SK-N-SH (cell line): ENCODE measurements around the gene HECTD2. TPM values are rescaled to one million over a fixed set of nuclear protein-coding genes. Genes with fewer than 3 reads are reported as not detected.

ENCODE experiments used
- CTCF ChIA-PET: fragments of 300-600, 350-600 bp; formaldehyde crosslinking; extraction: SDS; loops from one replicate; lab custom pipeline; 2021; lab: Yijun Ruan, JAX
- POLR2A ChIA-PET: fragments of 350-600 bp; sonication (Branson Sonifier 250); formaldehyde crosslinking; extraction: SDS; loops from one replicate; lab custom pipeline; 2020; ENCODE audit warnings: antibody characterized with exemption, inconsistent platforms; lab: Yijun Ruan, JAX
- DNase-seq: peaks from one replicate; pipeline ENCODE4 v3.0.0; 2012
- H2AFZ ChIP-seq: fragments of 200-600 bp; sonication (generic); 2 replicates; pipeline ENCODE4 v1.8.1; 2016; ENCODE audit warnings: antibody characterized with exemption, mild to moderate bottlenecking, low read depth
- H3F3A ChIP-seq: fragments of 200-600 bp; sonication (generic); replicated peaks from 2 replicates; pipeline ENCODE3; 2016; ENCODE audit warnings: antibody characterized with exemption, mild to moderate bottlenecking; ENCODE audit not compliant: insufficient read depth
- H3K27ac ChIP-seq, 2 experiments: fragments of 200-500 bp in 1 of 2; fragments of 200-600 bp in 1 of 2; sonication (Bioruptor generic) in 1 of 2; sonication (generic), shearing (Covaris generic) in 1 of 2; 2 replicates each; pipeline versions ENCODE4 v1.5.1 to v1.6.1; 2014 to 2016; ENCODE audit warnings: low read depth in 2 of 2, inconsistent platforms in 1 of 2, low read length in 1 of 2, mild to moderate bottlenecking in 1 of 2, mixed read lengths in 1 of 2
- H3K27me3 ChIP-seq: fragments of 200-600 bp; sonication (generic), shearing (Covaris generic); 2 replicates; pipeline ENCODE4 v1.6.1; 2016; ENCODE audit warnings: mixed run types; ENCODE audit not compliant: insufficient read depth
- H3K36me3 ChIP-seq, 2 experiments: fragments of 200-500 bp in 1 of 2; fragments of 200-600 bp in 1 of 2; sonication (Bioruptor generic) in 1 of 2; sonication (generic) in 1 of 2; replicated peaks in 1 of 2; 2 replicates each; pipeline versions ENCODE3 to v1.5.1; 2014 to 2016; ENCODE audit warnings: low read length in 1 of 2, mild to moderate bottlenecking in 1 of 2; ENCODE audit not compliant: insufficient read depth in 2 of 2, control insufficient read depth in 1 of 2
- H3K4me1 ChIP-seq, 2 experiments: fragments of 200-500 bp in 1 of 2; fragments of 200-600 bp in 1 of 2; sonication (Bioruptor generic) in 1 of 2; sonication (generic), shearing (Covaris generic) in 1 of 2; 2 replicates each; pipeline versions ENCODE4 v1.5.1 to v1.6.1; 2014 to 2016; ENCODE audit warnings: low read depth in 1 of 2, low read length in 1 of 2, mixed run types in 1 of 2; ENCODE audit not compliant: insufficient read depth in 2 of 2, control insufficient read depth in 1 of 2
- H3K4me2 ChIP-seq: fragments of 200-600 bp; sonication (generic), shearing (Covaris generic); 2 replicates; pipeline ENCODE4 v1.6.1; 2017; ENCODE audit warnings: mixed run types
- H3K4me3 ChIP-seq, 2 experiments: fragments of 200-500 bp in 1 of 2; fragments of 200-600 bp in 1 of 2; sonication (Bioruptor generic) in 1 of 2; sonication (generic), shearing (Covaris generic) in 1 of 2; 2 replicates each; pipeline versions ENCODE4 v1.5.1 to v1.8.1; 2014 to 2016; ENCODE audit warnings: low read depth in 2 of 2, inconsistent platforms in 1 of 2, low read length in 1 of 2, mild to moderate bottlenecking in 1 of 2, mixed read lengths in 1 of 2, moderate library complexity in 1 of 2
- H3K79me2 ChIP-seq: fragments of 200-600 bp; sonication (generic); 2 replicates; pipeline ENCODE4 v1.8.1; 2017; ENCODE audit warnings: mild to moderate bottlenecking; ENCODE audit not compliant: insufficient read depth
- H3K9ac ChIP-seq: fragments of 200-600 bp; sonication (generic); 2 replicates; pipeline ENCODE4 v1.6.1; 2017; ENCODE audit warnings: mixed run types
- H3K9me2 ChIP-seq: fragments of 200-600 bp; sonication (generic); 2 replicates; pipeline ENCODE4 v1.6.1; 2017; ENCODE audit warnings: mixed run types
- H3K9me3 ChIP-seq: fragments of 200-600 bp; sonication (generic); 2 replicates; pipeline ENCODE4 v1.6.1; 2017; ENCODE audit warnings: mixed run types, mild to moderate bottlenecking, moderate library complexity
- H4K20me1 ChIP-seq: fragments of 200-600 bp; sonication (generic); 2 replicates; pipeline ENCODE4 v1.6.1; 2017; ENCODE audit warnings: mild to moderate bottlenecking, mixed run types; ENCODE audit not compliant: insufficient read depth
- CHD2 ChIP-seq: fragments of 150-350 bp; IDR thresholded peaks from 2 replicates; pipeline ENCODE4 v1.6.1; 2018; ENCODE audit warnings: low read length; ENCODE audit not compliant: partially characterized antibody
- EZH2phosphoT487 ChIP-seq: fragments of 200-600 bp; sonication (generic); IDR thresholded peaks from 2 replicates; pipeline ENCODE4 v1.6.1; 2017; ENCODE audit warnings: low read depth, mixed run types, mild to moderate bottlenecking, antibody characterized with exemption, moderate library complexity, borderline replicate concordance
- FOXJ3 ChIP-seq: sonication (generic); formaldehyde crosslinking; IDR thresholded peaks from 2 replicates; pipeline ENCODE4 v1.5.1; 2020; ENCODE audit warnings: mild to moderate bottlenecking, missing genetic modification reagents
- FOXM1 ChIP-seq: IDR thresholded peaks from 2 replicates; pipeline ENCODE4 v1.4.0; 2012; ENCODE audit warnings: low read depth, mild to moderate bottlenecking
- GABPA ChIP-seq: IDR thresholded peaks from 2 replicates; pipeline ENCODE4 v1.4.0; 2012; ENCODE audit warnings: low read depth, mild to moderate bottlenecking
- IRF3 ChIP-seq: fragments of 150-350 bp; IDR thresholded peaks from 2 replicates; pipeline ENCODE4 v1.6.1; 2016; ENCODE audit warnings: mild to moderate bottlenecking, low read depth, low read length
- JUND ChIP-seq: IDR thresholded peaks from 2 replicates; pipeline ENCODE4 v1.4.0; 2012
- MEF2A ChIP-seq: IDR thresholded peaks from 2 replicates; pipeline ENCODE4 v1.4.0; 2012; ENCODE audit warnings: low read depth, borderline replicate concordance
- MXI1 ChIP-seq: IDR thresholded peaks from 2 replicates; pipeline ENCODE4 v1.6.1; 2012; ENCODE audit warnings: mild to moderate bottlenecking, low read depth, low read length, improper control_type of control experiment
- NRF1 ChIP-seq: IDR thresholded peaks from 2 replicates; pipeline ENCODE4 v1.6.1; 2012; ENCODE audit warnings: low read depth, mild to moderate bottlenecking, low read length
- SIN3A ChIP-seq: IDR thresholded peaks from 2 replicates; pipeline ENCODE4 v1.6.1; 2012; ENCODE audit warnings: low read depth, mild to moderate bottlenecking, low read length, moderate library complexity, borderline replicate concordance
- TAF1 ChIP-seq: IDR thresholded peaks from 2 replicates; pipeline ENCODE4 v1.6.1; 2012; ENCODE audit warnings: low read depth, mild to moderate bottlenecking, low read length, moderate library complexity, borderline replicate concordance
- TCF12 ChIP-seq: IDR thresholded peaks from 2 replicates; pipeline ENCODE4 v1.4.0; 2012
- TEAD4 ChIP-seq: IDR thresholded peaks from 2 replicates; pipeline ENCODE4 v1.4.0; 2012; ENCODE audit warnings: mild to moderate bottlenecking, borderline replicate concordance; ENCODE audit not compliant: insufficient read depth
- USF1 ChIP-seq: IDR thresholded peaks from 2 replicates; pipeline ENCODE4 v1.4.0; 2012; ENCODE audit warnings: low read depth, borderline replicate concordance
- USF2 ChIP-seq: fragments of 150-350 bp; IDR thresholded peaks from 2 replicates; pipeline ENCODE4 v1.6.1; 2017; ENCODE audit warnings: antibody characterized with exemption, low read length, low read depth, borderline replicate concordance
- YY1 ChIP-seq: IDR thresholded peaks from 2 replicates; pipeline ENCODE4 v1.4.0; 2012; ENCODE audit warnings: low read depth, mild to moderate bottlenecking
- WGBS: methylation state at CpG from one replicate; pipeline ENCODE4 v1.1.6; 2017; ENCODE audit warnings: low lambda C conversion rate; 5-methylcytosine and 5-hydroxymethylcytosine counted together
- polyA plus RNA-seq, 3 experiments: library from polyadenylated mRNA; depleted of rRNA; stranded (reverse); fragments of >200 nt; gene quantifications; 2 replicates each; pipeline ENCODE4 v1.2.3, GENCODE V29; 2012

HECTD2 gene
- polyA plus RNA-seq, 1 of the 3 experiments (the other 2 are of a cell fraction): 4.1 TPM

- no peaks in the 10 kb centered on the region for H4K20me1 ChIP-seq
- no peak overlapping the region for H3K4me2 ChIP-seq
- POLR2A ChIA-PET: no interaction called here
- H3K9me2 ChIP-seq: no peaks in the 10 kb centered on the region
- TF ChIP-seq FOXJ3: no peak
- TF ChIP-seq FOXM1: no peak
- no peak for TF ChIP-seq JUND
- no peak for TF ChIP-seq CHD2
- no peak for TF ChIP-seq TEAD4
- no peak for TF ChIP-seq EZH2phosphoT487
- TF ChIP-seq, all 33 proteins: peak for 0
- Histone ChIP-seq H3K4me1 (peaks cover 0 to 27% of the 10 kb centered on the region in 2 experiments; a peak in 3 of 4 replicates), H2AFZ (no peak overlapping the region), H3K79me2 (no peaks in the 10 kb centered on the region), H3K36me3 (peaks cover 0 to 4% of the 10 kb centered on the region in 2 experiments), H3K9ac (no peak overlapping the region), H3K4me3 (no peak overlapping the region), H3K9me3 (0 out of 2 replicates have a peak, but pooled peaks cover 3% of the 10 kb centered on the region), H3K27ac (peak overlapping the region; percentile 30 to 85; a peak in 3 of 4 replicates), H3K27me3 (no peaks in the 10 kb centered on the region), H3F3A (peaks cover 25% of the 10 kb centered on the region)
- WGBS: 89% methylated on average over 1 of the region's 1 CpG
- CTCF ChIA-PET: interaction anchor here (0.6 to 1.2 kb wide), 2 partner anchors 39 to 123 kb away, joined by 3 read pairs; no protein-coding TSS in a partner anchor
- DNase-seq: no peak
These were observed 102.3 kb downstream of the HECTD2 start for GRCh38 chr10:91512458-91512857.

- DNase-seq: no peak
- H3K79me2 ChIP-seq: no peaks in the 10 kb centered on the region
- no peaks in the 10 kb centered on the region for H3K9me2 ChIP-seq
- peaks cover 4 to 8% of the 10 kb centered on the region in 2 experiments for H3K36me3 ChIP-seq
- H3K9ac ChIP-seq: peak overlapping the region; percentile 20; the same call in 1 of the 2 replicates
- 87% methylated on average over 2 of the region's 2 CpGs for WGBS
- H4K20me1 ChIP-seq: no peaks in the 10 kb centered on the region
- peaks cover 0 to 27% of the 10 kb centered on the region in 2 experiments; a peak in 3 of 4 replicates for H3K4me1 ChIP-seq
- peak overlapping the region; percentile 29; the same call in 1 of the 2 replicates for H2AFZ ChIP-seq
- CTCF ChIA-PET: interaction anchor here (0.9 to 2.3 kb wide), 6 partner anchors 10 to 399 kb away, joined by 3 to 11 read pairs (median 3); no protein-coding TSS in a partner anchor
- H3F3A ChIP-seq: peaks cover 25% of the 10 kb centered on the region
- no peak for TF ChIP-seq IRF3
- TF ChIP-seq MEF2A: no peak
- TF ChIP-seq MXI1: no peak
- TF ChIP-seq TAF1: no peak
- TF ChIP-seq USF2: no peak
- TF ChIP-seq CHD2: no peak
- TF ChIP-seq SIN3A: no peak
- no peak for TF ChIP-seq FOXM1
- no peak for TF ChIP-seq YY1
- no peak for TF ChIP-seq NRF1
- TF ChIP-seq JUND: no peak
- TF ChIP-seq TCF12: no peak
- no peak for TF ChIP-seq USF1
- no peak for TF ChIP-seq GABPA
- TF ChIP-seq, all 33 proteins: peak for 0
- POLR2A ChIA-PET: no interaction called here
- H3K4me2 ChIP-seq: no peak overlapping the region
- no peaks in the 10 kb centered on the region for H3K27me3 ChIP-seq
- 0 out of 2 replicates have a peak, but pooled peaks cover 3% of the 10 kb centered on the region for H3K9me3 ChIP-seq
- peak overlapping the region; percentile 30 to 62; a peak in 2 of 4 replicates for H3K27ac ChIP-seq
- H3K4me3 ChIP-seq: no peak overlapping the region
These were observed 103.7 kb downstream of the HECTD2 start for GRCh38 chr10:91513598-91514424.
